Activated CD8-positive, alpha-beta memory T cell treated with anti-CD3 and anti-CD28 coated beads for 24 hours (primary cell): ENCODE data around the gene MGAT2.

Experiments
- DNase-seq: peaks from one replicate; pipeline ENCODE4 v3.0.0-alpha.2; 2020

The MGAT2 gene

DNA sequence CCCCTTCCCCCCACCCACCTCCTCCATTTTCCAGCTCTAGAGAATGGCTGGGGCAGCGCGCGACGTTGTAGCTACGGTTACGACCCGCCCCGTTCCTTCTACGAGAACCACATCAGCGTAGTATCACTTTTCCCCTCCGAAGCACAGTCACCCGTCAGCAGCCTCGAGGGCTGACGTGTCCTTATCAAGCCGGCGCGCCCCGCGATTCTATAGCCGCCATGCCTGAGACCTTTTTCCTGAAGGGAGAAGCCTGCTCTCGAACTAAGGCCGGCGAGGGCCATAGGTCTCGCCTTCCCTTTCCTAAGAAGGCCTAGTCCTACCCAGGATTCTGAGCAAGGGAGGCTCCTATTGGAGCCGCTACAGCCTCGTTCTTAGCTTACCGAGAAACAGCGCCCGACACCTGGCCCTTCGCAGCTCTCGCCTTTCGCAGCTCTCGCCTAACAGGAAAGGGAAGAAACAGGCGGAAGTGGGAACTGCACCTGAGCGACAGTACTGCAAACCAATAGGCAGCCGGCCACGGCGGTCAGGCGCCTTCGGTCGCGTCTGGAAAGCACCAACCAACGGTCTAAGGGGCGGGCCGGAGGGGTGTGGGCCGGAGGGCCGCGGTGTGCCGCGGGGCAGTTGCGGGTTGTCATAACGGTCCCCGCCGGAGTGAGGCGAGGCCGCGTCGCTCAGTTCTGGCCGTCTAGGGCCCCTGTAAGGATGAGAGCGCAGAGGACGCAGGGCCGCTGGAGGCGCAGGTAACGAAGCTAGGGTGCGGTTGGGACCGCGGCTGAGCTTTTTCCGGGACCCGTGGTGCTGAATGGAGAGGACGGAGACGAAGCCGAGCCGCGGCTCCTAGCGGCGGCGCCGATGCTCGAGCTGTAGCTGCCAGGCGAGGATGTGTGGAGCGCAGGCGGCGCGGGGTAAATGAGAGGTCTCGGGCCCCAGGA, at the start of gene MGAT2, which contains the start of gene RPL36AL:
Gene MGAT2 (plus strand): TSS at position 618 of the 932 bp plus-strand sequence. CDS start 470 bp downstream, outside the sequence.
Gene RPL36AL (minus strand): TSS at position 445 of the 932 bp plus-strand sequence. CDS start 1,522 bp downstream, outside the sequence.
- peak; percentile 97 for DNase-seq

DNA sequence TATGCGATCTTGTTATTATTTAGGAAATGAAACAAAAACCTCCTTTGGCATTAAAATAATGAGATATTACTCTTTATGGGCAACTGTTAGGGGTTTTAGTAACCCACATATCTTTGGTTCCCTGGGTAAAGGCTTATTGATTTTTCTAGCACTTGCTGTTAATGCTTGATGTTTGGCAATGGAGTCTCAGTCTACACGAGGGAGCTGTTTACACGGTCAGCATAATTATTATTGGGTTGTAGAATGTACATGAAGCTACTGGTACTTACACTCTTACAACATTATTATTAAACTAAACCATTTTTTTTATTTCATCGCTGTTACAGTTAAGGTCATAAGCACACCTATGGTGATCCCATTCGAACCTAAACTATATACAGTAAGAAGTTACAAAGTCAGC, 46.6 kb upstream of the MGAT2 start:
- no peak for DNase-seq

DNA sequence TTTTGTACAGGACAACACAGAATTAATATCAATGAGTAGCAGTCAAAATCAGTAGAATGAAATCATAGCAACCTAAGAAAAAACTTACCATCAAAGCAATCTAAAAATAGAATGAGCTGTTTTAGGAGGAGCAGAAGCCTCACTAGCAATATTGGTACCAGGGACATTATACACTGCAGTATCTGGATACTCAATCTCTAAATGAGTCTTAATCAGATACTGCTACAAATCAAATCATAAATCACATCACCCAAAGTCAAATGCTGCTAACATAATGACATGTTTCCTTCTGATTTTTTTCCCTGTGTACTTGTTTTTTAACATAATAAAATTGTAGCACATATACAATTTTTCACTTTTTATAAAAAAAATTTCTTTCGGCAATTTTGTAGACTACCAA, 42.5 kb upstream of the MGAT2 start:
- DNase-seq, result no peak

DNA sequence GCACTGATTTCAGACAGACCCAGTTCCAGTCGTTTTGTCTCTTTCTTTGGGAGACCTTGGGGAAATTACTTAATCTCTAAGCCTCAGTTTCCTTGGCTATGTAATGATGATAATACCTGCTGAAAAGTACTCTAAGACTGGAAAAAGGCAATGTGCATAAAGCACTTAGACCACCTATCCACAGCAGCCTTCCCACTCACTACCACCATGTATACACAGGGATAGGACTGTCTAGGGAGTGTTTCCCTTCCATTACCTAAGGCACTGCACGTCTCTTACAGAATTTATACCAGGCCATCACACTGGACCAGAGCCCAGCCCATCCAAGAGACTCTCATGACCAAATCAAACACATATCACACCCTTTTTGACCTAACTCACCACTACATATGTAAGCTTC, 40.8 kb upstream of the MGAT2 start:
- no peak for DNase-seq

DNA sequence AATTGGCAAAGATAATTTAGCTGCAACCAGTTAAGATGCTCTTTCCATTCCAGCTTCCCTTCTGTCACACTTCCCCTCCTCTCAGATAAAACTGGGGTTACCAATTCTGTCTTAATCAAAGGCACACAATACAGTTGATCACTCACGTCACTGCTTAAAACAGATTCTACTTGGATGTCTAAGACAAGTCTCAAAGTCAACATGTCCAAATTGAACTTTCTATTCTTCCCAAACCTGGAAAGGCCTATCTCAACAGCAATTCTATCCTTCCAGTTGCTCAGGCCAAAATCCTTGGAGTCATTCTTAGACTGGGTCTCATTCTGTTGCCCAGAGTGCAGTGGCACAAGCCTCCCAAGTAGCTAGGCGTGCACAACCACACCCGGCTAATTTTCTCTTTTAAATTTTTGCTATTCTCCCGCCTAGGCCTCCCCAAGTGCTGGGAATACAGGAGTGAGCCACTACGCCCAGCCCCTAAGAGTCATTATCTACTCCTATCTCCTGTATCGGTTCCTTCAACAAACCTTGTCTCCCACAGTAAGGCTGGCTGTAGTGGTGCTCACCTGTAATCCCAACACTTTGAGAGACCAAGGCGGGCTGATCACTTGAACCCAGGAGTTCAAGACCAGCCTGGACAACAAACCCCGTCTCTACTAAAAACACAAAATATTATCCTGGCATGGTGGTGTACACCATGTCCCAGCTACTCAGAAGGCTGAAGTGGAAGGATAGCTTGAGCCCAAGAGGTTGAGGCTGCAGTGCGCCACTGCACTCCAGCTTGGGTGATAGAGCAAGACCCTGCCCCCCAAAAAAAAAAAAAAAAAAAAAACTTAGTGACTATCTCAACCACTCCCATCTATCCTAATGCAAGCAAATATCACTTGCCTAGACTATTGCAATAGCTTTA, 39.1 kb upstream of the MGAT2 start:
- DNase-seq, result peak; percentile 68

DNA sequence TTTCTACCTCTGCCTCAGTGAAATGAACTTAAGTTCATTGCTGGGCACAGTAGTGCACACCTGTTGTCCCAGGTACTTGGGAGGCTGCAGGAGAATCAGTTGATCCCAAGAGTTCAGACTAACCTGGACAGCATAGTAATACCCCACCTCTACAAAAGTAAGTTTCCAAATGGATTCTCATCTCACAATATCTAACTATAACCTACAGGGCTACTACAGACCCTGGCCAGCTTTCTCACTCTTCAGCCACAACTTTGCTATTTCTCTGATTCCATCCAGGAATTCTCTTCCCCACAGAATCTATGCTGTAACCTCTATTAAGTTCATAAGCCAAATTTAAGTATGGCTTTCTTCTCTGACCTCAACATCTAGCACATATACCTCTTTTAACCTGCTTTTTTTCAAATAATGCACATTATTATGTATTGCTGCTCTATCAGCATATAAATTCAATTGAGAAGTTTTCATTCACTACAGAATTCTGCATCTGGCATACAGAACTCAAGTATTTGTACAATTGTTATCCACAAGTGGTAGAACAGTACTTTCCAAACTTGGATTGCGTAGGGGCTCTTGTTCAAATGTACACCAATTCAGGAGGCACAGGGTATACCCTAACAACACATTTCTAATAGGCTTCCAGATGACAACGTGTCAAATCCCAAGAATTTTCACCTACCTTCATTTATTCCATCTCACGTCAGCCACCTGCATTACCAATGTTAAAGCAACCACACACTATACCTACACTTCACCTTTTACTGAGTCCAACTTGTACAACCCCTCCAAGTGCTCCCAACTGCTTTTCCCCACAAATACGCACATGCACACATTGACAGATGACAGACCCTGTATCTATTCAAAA, 38.3 kb upstream of the MGAT2 start:
- DNase-seq, result peak; percentile 62

DNA sequence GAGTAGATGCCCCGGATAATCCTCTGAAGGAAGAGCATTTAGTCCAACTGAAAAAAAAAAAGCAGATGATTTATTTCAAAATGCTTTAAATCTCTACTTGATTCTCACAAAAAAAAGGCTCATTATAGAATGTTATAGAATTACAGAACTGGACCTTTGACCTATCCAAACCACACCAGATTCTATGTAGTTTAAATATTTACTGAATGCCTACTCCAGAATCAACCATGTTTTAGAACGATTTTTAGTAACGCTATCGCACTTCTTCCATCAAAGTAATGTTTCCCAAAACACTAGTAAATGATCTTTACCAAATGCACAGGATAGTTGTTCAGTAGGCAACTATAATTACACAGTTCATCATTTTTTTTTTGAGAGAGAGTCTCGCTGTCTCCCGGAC, 37.0 kb upstream of the MGAT2 start:
- DNase-seq, result no peak

DNA sequence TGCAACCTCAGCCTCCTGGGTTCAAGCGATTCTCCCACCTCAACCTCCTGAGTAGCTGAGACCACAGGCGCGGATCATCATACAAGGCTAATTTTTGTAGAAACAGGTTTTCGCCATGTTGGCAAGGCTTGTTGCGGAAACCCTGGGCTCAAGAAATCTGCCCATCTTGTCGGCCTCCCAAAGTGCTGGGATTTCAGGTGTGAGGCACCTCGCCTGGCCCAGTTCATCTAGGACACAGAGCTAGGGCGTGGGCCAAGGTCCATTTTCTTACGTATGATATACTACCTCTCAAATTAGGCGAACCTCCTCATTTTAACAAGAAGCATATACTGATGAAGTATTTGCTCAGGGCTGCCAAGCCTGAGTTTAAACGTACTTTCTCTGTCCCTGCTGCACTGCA, 36.5 kb upstream of the MGAT2 start:
- DNase-seq, result peak; percentile 59

DNA sequence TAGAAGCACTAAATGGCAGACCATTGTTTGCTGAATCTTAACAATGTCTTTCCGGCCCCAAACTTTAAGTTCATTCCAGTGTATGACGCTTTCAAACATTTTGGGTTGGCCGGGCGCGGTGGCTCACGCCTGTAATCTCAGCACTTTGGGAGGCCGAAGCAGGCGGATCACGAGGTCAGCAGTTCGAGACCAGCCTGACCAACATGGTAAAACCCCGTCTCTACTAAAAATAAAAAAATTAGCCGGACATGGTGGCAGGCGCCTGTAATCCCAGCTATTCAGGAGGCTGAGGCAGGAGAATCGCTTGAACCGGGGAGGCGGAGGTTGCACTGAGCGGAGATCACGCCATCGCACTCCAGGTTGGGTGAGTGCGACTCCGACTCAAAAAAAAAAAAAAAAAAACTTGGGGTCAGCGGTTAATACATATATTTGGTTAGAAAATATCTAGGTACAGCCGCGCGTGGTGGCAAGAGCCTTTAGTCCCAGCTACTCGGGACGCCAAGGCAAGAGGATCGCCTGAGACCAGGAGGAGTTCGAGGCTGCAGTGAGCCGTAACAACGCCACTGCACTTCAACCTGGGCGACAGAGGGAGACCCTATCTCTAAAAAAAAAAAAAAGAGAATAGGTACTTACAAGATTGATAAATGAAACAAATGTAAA, 35.5 kb upstream of the MGAT2 start:
- peak; percentile 76 for DNase-seq

DNA sequence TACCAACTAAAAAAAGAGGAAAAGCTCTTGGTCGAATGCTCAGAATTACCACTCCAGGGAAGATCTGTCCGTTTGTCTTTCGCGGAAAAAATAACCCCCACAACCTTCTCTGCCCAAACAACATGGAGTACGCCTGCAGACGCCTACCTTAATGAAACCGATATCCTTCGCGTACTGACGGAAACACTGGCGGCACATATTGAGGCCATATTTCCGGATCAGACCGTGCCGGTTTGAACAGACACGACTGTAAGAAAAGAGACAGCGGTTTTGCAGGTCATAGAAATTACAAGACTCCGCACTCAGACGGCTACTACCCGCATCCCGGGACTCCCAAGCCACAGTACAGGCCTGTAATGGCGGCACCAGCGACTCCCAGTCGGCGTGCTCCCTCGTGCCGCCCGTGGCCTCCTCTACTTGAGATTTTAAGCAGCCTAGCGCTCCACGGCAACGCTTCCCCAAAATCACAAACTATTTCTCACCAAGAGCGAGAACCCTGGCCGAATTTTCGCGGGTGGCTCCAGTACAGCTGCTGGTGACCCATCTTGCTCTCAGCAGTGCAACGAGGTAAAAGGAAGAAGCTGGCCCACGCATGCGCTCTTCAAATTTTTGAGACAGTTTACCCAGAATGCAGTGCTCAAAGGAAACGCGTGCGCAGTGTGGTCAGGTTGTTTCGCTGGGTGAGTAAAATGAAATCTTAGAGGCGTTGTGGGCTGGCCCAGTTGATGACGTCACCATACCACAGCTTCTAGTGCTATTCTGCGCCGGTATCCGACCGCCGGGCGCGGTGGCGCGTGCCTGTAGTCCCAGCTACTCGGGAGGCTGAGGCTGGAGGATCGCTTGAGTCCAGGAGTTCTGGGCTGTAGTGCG, 34.6 kb upstream of the MGAT2 start, which contains the start of gene RPS29:
Gene RPS29 (minus strand): TSS at position 578 of the 870 bp plus-strand sequence. CDS start 34 bp downstream, at position 544.
- DNase-seq, result peak; percentile 100

DNA sequence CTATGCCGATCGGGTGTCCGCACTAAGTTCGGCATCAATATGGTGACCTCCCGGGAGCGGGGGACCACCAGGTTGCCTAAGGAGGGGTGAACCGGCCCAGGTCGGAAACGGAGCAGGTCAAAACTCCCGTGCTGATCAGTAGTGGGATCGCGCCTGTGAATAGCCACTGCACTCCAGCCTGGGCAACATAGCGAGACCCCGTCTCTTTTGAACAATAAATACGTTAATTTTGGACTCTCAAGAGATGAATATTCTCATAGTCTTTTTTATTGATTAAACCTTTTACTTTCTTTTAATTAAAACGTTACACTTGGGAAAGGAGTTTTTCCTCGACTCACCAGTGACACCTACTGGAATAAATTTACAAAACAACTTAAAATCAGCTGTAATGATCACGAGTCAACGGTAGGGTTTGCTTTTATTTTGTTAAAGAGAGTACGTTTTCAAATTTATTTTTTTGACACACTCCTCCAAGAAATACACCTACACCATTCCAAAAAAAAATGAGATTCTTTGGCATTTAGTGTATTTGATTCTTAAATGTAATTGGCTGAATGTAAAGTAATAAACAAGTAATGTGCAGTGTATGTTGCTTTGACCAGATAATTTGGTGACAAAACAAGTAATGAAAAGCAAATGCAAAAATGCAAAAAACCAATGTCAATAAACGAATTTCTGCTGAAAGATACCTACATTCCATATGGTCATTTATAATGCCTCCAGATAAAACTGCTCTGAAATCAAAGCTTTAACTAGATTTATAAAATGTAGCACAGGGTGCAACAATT, 33.7 kb upstream of the MGAT2 start:
- peak; percentile 84 for DNase-seq

DNA sequence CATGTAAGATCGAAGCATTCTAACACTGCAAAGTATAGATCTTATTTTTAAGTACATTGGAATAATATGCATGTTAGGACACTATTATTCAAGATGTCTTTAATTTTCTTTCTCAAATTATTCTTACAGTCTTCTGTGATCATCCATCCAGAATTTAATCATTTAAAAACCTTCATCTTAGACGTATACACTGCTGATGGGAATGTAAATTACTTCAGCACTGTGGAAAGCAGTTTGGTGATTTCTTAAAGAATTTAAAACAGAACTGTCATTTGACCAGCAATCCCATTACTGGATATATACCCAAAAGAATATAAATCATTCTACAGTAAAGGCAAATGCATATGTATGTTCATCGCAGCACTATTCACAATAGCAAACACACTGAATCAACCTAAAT, 31.2 kb upstream of the MGAT2 start:
- no peak for DNase-seq

DNA sequence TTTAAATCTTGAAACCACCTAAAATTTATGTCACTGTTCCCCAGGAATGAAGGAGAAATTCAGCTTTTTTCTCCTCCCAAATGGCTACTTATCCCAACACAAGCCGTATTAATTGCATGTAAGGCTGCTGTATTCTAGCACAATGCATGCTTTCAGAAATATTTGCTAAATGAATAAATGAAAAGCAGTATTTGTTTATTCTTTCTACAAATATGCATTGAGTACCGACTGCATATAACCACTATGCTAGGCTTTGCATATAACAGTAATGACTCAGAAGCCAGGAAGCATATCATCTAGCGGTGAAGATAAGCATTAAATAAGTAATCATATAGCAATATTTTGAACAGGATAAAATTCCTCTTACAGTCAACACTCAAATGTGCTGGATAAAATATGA, 27.6 kb upstream of the MGAT2 start:
- no peak for DNase-seq

DNA sequence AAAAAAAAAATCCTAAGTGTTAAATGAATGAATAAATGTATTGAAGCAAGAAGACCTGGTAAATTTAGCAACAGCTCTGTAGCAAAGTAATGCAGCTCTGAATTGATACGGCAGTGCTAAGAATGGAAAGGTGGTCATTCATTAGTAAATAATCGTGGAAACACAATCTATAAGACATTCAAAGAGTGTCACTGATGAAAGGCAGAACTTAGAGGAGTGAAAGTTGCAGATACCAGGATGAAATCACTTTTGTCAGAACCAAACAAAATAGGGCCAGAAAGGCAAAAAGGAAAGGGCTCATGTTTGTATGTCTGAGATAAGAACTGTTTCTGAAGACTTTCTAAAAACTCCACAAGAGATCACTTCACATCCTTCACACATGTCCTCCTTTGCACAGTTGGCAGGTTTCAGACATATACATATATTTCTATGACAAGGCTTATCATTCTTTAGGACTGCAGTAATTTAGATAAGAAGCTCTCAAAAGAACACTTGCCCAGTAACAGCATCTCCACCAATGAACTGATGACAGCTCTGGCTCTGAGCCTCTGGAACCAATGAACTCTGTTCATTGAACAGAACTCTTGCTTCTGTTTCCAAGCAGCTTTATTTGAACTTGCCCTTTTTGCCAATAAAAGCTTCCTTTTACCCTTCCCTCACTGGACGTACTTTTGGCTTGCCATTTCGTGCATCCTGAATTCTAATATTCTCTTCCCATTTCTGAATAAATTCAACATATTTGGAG, 26.1 kb upstream of the MGAT2 start:
- DNase-seq, result no peak

DNA sequence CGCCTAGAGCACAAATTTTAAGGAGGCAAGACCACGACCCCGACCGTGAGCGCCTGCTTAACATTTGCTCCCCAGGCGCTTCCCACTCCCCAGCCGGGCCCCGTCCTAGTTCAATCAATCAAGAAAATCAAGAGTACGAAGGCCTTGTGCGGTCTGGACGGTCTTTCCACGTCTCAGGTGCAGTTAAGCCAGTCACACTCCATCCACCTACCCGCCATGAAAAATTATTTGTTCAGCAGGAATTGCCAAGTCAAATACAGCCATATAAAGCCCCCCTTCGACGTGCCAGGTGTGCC, 22.5 kb upstream of the MGAT2 start:
- DNase-seq, result no peak

DNA sequence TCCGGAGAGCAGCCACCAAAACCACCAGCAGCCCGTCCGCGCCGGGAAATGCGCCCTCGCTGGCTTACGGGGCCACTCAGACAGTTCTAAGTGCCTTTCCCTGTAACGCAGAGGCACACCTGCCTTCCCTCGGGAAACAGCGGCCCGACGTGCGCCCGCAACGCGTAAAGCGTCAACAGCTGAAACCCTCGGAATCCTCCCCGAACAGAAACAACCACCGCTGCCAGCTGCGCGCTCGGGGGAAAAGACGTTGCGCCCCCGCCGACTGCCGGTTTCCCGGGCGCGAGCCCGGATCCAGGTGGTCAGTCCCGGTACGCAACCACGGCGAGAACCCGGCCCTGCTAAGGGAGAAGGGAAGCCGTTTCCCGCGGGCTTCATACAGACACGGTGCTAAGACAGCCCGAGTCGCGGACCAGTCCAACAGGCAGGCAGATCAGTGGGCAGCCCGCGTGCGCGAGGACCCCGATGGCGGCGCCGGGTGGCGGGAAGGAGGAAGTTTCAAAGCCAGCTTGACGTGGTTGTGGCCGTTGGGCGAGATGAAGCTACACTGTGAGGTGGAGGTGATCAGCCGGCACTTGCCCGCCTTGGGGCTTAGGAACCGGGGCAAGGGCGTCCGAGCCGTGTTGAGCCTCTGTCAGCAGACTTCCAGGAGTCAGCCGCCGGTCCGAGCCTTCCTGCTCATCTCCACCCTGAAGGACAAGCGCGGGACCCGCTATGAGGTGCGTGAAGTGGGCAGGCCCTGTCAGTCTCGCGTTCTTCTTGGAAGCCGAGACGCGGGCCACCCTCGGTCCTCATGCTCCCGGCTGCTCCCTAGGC, 21.9 kb upstream of the MGAT2 start, which contains the start of gene LRR1:
Gene LRR1 (plus strand): TSS at position 456 of the 816 bp plus-strand sequence. CDS start 81 bp downstream, at position 537.
- peak; percentile 98 for DNase-seq

DNA sequence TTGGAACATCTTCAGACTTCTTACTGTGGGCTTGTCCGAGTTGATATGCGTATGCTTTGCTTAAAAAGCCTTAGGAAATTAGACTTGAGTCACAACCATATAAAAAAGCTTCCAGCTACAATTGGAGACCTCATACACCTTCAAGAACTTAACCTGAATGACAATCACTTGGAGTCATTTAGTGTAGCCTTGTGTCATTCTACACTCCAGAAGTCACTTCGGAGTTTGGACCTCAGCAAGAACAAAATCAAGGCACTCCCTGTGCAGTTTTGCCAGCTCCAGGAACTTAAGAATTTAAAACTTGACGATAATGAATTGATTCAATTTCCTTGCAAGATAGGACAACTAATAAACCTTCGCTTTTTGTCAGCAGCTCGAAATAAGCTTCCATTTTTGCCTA, 13.0 kb upstream of the MGAT2 start:
- DNase-seq, result no peak

DNA sequence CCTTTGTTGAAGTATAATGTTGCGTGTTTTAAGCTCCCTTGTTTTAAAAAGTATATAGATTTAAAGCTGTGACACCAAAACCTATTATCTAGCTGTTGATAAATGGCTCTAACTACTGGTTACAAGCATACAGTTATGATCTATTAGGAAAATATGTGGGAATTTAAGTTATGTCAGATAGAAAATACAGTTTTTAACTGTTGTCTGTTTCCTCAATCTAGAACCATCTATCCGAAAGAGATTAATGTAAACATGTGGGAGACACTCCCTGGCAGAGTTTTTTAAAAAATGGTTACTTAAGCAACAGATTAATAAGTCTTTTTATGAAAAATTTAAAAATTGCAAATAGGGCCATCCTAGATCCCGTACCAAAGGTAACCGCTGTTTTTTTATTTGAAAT, 8.3 kb upstream of the MGAT2 start:
- no peak for DNase-seq
